Chondrocyte (in vitro differentiated cells): ENCODE data around the gene LYL1. TPM values are rescaled to one million over a fixed set of nuclear protein-coding genes. Genes with fewer than 3 reads are reported as not detected.
"Not testable (repeated sequence)": the region's sequence is repeated elsewhere in the genome, so short reads cannot be mapped to it uniquely, and the experiment has no call there.

Experiments used
- DNase-seq: peaks from one replicate; pipeline ENCODE4 v3.0.0; 2021; ENCODE audit warnings: mixed read lengths, low spot score
- H3K27ac Mint-ChIP-seq: one replicate; pipeline ENCODE4 v1.8.0; 2021; ENCODE audit warnings: mild to moderate bottlenecking, moderate library complexity, mixed read lengths; ENCODE audit not compliant: unreplicated experiment
- H3K27me3 Mint-ChIP-seq: 2 replicates; pipeline ENCODE4 v1.8.0; 2021; ENCODE audit warnings: low read depth, mixed read lengths
- H3K36me3 Mint-ChIP-seq: 2 replicates; pipeline ENCODE4 v1.8.0; 2021; ENCODE audit warnings: low read depth, mixed read lengths
- H3K4me1 Mint-ChIP-seq: 2 replicates; pipeline ENCODE4 v1.8.0; 2021; ENCODE audit warnings: low read depth, mild to moderate bottlenecking, mixed read lengths
- H3K4me3 Mint-ChIP-seq: one replicate; pipeline ENCODE4 v1.8.0; 2021; ENCODE audit warnings: mild to moderate bottlenecking, moderate library complexity, mixed read lengths; ENCODE audit not compliant: unreplicated experiment
- H3K9me3 Mint-ChIP-seq: 2 replicates; pipeline ENCODE4 v1.8.0; 2021; ENCODE audit warnings: low read depth, mixed read lengths
- CTCF ChIP-seq: fragments of 200-600 bp; sonication (generic); IDR thresholded peaks from 2 replicates; pipeline ENCODE4 v1.5.0; 2021; ENCODE audit warnings: antibody characterized with exemption, mild to moderate bottlenecking, moderate library complexity
- total RNA-seq: library from RNA; stranded (reverse); gene quantifications from 3 replicates; pipeline ENCODE4 v1.2.1, GENCODE V29; 2021

The LYL1 gene
- total RNA-seq, 1 donor from 2014 or later, result 0.47 TPM

- DNase-seq, result no peak
- Mint-ChIP-seq H3K4me1 (peaks cover 16% of the 10 kb centered on the region), H3K27ac (peak overlapping the region; percentile 98), H3K9me3 (no peaks in the 10 kb centered on the region), H3K36me3 (peaks cover 6% of the 10 kb centered on the region), H3K4me3 (peak overlapping the region; percentile 99), H3K27me3 (no peaks in the 10 kb centered on the region)
- TF ChIP-seq CTCF, result no peak
These were observed 47.0 kb upstream of the LYL1 start for GRCh38 chr19:13149628-13150186.

GRCh38 chr19:13149173-13149627 lies 46.5 kb upstream of the LYL1 start:
- H3K36me3 Mint-ChIP-seq, DNase-seq, H3K27me3 Mint-ChIP-seq, H3K9me3 Mint-ChIP-seq: not testable (repeated sequence)
- peaks cover 16% of the 10 kb centered on the region for H3K4me1 Mint-ChIP-seq
- H3K4me3 Mint-ChIP-seq, result peak overlapping the region; percentile 99
- H3K27ac Mint-ChIP-seq, result peak overlapping the region; percentile 83

- H3K4me1 Mint-ChIP-seq, result peaks cover 24% of the 10 kb centered on the region
- TF ChIP-seq CTCF, result no peak
- H3K9me3 Mint-ChIP-seq, result no peaks in the 10 kb centered on the region
- H3K27me3 Mint-ChIP-seq, result no peaks in the 10 kb centered on the region
- H3K36me3 Mint-ChIP-seq, result no peaks in the 10 kb centered on the region
- DNase-seq, result no peak
- no peak overlapping the region for H3K4me3 Mint-ChIP-seq
- H3K27ac Mint-ChIP-seq, result no peak overlapping the region
These were observed 44.3 kb upstream of the LYL1 start for GRCh38 chr19:13146763-13147563.

- Mint-ChIP-seq H3K36me3 (peaks cover 7% of the 10 kb centered on the region), H3K9me3 (no peaks in the 10 kb centered on the region), H3K4me1 (peaks cover 17% of the 10 kb centered on the region), H3K4me3 (no peak overlapping the region), H3K27ac (no peak overlapping the region), H3K27me3 (no peaks in the 10 kb centered on the region)
- DNase-seq, result no peak
- no peak for TF ChIP-seq CTCF
These were observed 37.1 kb upstream of the LYL1 start for GRCh38 chr19:13139633-13140311.

- no peak overlapping the region for H3K4me3 Mint-ChIP-seq
- no peak for TF ChIP-seq CTCF
- H3K27ac Mint-ChIP-seq, result peak overlapping the region; percentile 51
- H3K36me3 Mint-ChIP-seq, result peaks cover 7% of the 10 kb centered on the region
- H3K27me3 Mint-ChIP-seq, result no peaks in the 10 kb centered on the region
- H3K4me1 Mint-ChIP-seq, result peaks cover 20% of the 10 kb centered on the region
- H3K9me3 Mint-ChIP-seq, result no peaks in the 10 kb centered on the region
- no peak for DNase-seq
These were observed 36.2 kb upstream of the LYL1 start for GRCh38 chr19:13138916-13139198.
